Measurements from ENCODE around the gene PAFAH1B2.
A peak's percentile ranks its signal among the peaks of the same experiment; 100 is the strongest.
"Not testable (repeated sequence)": the region's sequence is repeated elsewhere in the genome, so short reads cannot be mapped to it uniquely, and the experiment has no call there.

PAFAH1B2 gene

DNA sequence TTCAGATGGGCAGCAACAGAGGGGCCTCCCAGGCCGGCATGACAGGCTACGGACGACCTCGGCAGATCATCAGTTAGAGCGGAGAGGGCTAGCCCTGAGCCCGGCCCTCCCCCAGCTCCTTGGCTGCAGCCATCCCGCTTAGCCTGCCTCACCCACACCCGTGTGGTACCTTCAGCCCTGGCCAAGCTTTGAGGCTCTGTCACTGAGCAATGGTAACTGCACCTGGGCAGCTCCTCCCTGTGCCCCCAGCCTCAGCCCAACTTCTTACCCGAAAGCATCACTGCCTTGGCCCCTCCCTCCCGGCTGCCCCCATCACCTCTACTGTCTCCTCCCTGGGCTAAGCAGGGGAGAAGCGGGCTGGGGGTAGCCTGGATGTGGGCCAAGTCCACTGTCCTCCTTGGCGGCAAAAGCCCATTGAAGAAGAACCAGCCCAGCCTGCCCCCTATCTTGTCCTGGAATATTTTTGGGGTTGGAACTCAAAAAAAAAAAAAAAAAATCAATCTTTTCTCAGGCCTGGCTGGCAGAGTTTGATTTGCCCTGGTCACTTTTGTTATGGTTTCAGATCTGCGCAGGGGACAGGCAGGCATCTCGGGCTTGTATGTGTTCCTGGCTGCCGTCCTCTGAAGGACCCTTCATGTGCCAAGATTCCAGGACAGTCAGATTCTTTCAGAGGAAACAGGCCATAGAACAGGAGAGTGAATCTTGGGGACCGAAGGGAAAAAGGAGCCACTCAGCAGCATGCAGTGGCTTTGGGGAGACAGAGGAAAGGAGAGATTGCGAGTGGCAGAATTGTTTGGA lies 60.4 kb downstream of the PAFAH1B2 start:
- Mint-ChIP-seq H3K4me3 (no peak overlapping the region), H3K27me3 (ENCODE audit: low read depth) (no peaks in the 10 kb centered on the region), H3K36me3 (ENCODE audit: low read depth) (peaks cover 21% of the 10 kb centered on the region), H3K4me1 (ENCODE audit: low read depth) (no peaks in the 10 kb centered on the region), H3K27ac (no peak overlapping the region), H3K9me3 (no peaks in the 10 kb centered on the region)
- no peak for DNase-seq (ENCODE audit: low spot score)

DNA sequence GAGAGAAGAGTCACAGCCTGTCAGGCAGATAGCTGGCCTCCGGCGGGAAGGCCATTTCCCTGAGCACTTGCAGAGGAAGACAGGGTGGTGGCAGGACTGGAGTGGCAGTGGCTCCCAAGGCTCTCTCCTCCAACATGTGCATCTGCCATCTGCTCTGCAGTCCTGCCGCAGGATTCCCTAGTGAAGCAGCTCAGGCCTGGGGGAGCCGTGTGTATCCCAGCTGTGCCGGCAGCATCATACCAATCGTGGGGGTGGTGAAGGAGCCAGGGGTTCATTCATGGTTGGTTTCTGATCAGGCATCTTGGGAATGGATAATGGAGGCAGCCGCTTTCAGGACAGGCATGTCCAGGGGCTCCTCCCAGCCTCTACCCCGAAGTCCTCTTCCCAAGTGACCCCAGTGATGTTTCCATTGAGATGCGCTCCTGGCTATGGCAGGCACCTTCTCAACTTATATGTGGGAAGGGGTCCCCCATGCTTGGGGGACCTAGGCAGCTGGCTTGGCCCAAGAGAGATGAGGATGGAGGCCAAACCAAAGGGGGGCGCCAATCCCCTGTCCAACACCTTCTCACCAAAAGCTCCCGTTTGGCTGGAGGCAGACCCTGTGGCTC lies 61.2 kb downstream of the PAFAH1B2 start:
- H3K4me3 Mint-ChIP-seq = no peak overlapping the region
- no peak for DNase-seq (ENCODE audit: low spot score)
- H3K27me3 Mint-ChIP-seq (ENCODE audit: low read depth) = no peaks in the 10 kb centered on the region
- no peaks in the 10 kb centered on the region for H3K4me1 Mint-ChIP-seq (ENCODE audit: low read depth)
- peaks cover 25% of the 10 kb centered on the region for H3K36me3 Mint-ChIP-seq (ENCODE audit: low read depth)
- no peaks in the 10 kb centered on the region for H3K9me3 Mint-ChIP-seq
- no peak overlapping the region for H3K27ac Mint-ChIP-seq

DNA sequence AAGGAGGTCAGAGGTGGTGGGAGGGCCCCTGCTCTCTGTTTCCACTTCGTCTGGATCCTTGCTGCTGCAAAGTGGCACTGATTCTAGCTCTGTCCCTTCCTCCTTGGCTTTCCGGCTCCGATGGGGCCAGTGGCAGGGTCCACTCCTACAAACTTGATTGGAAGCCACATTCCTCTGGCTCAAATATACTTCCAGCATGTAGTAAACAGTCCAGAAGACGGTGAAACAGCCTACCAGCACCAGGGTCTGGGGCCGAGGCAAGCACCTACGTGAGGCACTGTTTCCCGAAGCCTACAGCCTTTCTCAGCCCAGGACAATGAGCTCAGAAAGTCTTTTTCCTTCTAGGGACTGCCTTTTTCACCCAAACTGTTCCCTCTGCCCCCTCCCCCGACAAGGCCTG lies 62.0 kb downstream of the PAFAH1B2 start:
- H3K27ac Mint-ChIP-seq; H3K9me3 Mint-ChIP-seq; H3K4me1 Mint-ChIP-seq (ENCODE audit: low read depth); H3K27me3 Mint-ChIP-seq (ENCODE audit: low read depth); H3K4me3 Mint-ChIP-seq; DNase-seq (ENCODE audit: low spot score): not testable (repeated sequence)
- peaks cover 30% of the 10 kb centered on the region for H3K36me3 Mint-ChIP-seq (ENCODE audit: low read depth)

DNA sequence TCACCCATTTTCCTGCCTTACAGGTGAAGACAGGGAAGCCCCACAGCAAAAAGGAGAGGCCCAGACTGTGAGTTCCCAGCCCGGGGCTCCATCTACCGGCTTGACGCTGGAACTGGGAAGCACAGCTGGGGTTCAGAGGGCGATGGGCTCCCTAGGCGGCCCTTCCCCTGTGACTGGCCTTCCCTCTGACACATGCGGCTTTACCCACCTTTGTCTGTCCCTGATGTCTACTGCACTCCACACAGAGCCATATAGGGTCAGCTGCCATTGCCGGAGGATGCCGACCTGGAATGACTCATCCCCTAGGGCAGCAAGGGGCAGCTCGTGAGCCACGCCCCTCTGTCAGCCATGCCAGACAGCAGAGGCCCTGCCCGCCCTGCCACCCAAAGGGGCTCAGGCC lies 62.8 kb downstream of the PAFAH1B2 start:
- not testable (repeated sequence) for H3K9me3 Mint-ChIP-seq; H3K4me1 Mint-ChIP-seq (ENCODE audit: low read depth); H3K27ac Mint-ChIP-seq; H3K4me3 Mint-ChIP-seq; DNase-seq (ENCODE audit: low spot score); H3K27me3 Mint-ChIP-seq (ENCODE audit: low read depth)
- peaks cover 35% of the 10 kb centered on the region for H3K36me3 Mint-ChIP-seq (ENCODE audit: low read depth)

DNA sequence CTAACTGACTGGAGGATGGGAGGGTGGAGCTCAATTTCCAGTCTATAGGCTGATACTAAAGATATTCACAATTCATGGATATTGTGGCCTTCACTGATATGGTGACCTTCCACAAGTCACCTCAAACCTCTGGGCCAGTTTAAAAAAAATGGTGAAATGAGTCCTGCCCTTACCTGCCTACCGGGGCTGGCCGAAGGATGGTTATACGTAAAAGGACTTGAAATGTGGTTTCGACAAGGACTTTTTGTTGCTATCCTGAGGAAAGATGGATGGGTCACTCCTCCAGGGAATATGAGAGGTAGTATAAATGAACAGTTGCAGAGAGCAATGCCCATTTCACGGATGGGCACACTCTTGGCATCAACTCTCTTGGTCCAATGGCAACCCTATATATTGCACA lies 63.4 kb downstream of the PAFAH1B2 start:
- not testable (repeated sequence) for H3K4me1 Mint-ChIP-seq (ENCODE audit: low read depth); H3K4me3 Mint-ChIP-seq; H3K27me3 Mint-ChIP-seq (ENCODE audit: low read depth); DNase-seq (ENCODE audit: low spot score); H3K9me3 Mint-ChIP-seq; H3K27ac Mint-ChIP-seq
- H3K36me3 Mint-ChIP-seq (ENCODE audit: low read depth) = peaks cover 38% of the 10 kb centered on the region

DNA sequence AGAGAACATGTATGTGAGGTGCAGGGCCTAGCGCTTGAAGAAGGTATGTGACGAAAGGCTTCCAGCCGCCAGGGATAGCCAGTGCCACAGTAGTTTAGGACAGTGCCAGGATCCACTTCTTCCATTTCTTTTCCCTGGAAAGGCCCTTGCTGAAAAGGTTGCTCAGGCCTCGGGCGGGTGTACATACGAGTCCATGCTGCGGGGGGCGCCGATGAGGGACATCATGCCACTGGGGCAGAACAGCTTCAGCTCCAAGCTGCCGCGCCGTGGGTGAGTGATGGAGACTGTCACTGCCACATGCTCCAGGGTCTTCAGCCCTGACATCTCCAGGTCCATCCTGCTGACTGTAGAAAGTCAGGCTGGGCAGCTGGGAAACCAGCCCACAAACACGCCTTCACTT lies 64.6 kb downstream of the PAFAH1B2 start:
- not testable (repeated sequence) for H3K4me1 Mint-ChIP-seq (ENCODE audit: low read depth); H3K9me3 Mint-ChIP-seq; H3K27me3 Mint-ChIP-seq (ENCODE audit: low read depth); DNase-seq (ENCODE audit: low spot score); H3K27ac Mint-ChIP-seq; H3K4me3 Mint-ChIP-seq
- peaks cover 42% of the 10 kb centered on the region for H3K36me3 Mint-ChIP-seq (ENCODE audit: low read depth)

DNA sequence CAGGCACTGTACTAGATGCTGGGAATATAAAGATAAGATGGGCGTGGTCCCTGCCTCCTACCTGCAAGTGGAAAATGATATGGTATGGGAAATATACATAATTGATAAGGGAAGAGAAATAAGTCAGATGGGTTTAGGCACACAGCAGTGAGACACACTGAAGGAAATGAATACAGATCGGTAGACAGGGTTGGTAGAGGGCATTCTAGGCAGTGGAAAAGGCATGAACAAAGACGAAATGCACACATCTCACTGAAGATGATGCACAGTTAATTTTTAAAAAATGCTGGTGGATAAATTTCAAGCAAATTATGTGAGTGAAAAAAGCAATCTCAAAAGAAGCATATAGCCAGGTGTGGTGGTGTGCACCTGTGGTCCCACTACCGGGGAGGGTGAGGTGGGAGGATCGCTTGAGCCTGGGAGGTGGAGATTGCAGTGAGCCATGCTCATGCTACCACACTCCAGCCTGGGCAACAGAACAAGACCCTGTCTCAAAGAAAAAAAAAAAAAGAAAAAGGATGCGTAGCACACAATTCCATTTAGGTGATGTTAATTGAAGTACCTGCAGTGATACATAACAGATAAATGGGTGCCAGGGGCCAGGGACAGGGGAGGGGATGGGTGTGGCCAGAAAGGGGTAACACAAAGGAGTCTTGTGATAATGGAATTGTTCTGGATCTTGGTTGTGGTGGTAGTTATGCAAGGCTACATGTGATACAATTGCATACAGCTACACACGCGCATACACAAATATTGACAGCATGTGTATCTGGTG lies 65.5 kb downstream of the PAFAH1B2 start:
- not testable (repeated sequence) for H3K27me3 Mint-ChIP-seq (ENCODE audit: low read depth); H3K9me3 Mint-ChIP-seq; H3K27ac Mint-ChIP-seq; H3K4me1 Mint-ChIP-seq (ENCODE audit: low read depth); H3K4me3 Mint-ChIP-seq; DNase-seq (ENCODE audit: low spot score)
- peaks cover 43% of the 10 kb centered on the region for H3K36me3 Mint-ChIP-seq (ENCODE audit: low read depth)

DNA sequence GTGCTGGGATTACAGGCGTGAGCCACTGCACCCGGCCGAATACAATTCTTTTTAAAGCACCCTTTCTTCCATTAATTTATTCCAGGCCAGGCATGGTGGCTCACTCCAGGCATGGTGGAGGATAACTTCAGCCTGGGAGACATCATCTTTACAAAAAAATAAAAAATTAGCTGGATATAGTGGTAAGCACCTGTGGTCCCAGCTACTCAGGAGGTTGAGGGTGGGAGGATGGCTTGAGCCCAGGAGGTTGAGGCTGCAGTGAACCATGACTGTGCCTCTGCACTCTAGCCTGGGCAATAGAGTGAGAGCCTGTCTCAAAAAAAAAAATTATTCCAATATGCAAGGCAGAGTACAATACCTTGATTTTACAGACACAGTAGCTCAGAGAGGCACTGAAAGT lies 66.5 kb downstream of the PAFAH1B2 start:
- Mint-ChIP-seq H3K9me3 (no peaks in the 10 kb centered on the region), H3K27me3 (ENCODE audit: low read depth) (no peaks in the 10 kb centered on the region), H3K36me3 (ENCODE audit: low read depth) (peaks cover 37% of the 10 kb centered on the region), H3K4me1 (ENCODE audit: low read depth) (no peaks in the 10 kb centered on the region), H3K4me3 (no peak overlapping the region), H3K27ac (no peak overlapping the region)
- DNase-seq (ENCODE audit: low spot score) = no peak

DNA sequence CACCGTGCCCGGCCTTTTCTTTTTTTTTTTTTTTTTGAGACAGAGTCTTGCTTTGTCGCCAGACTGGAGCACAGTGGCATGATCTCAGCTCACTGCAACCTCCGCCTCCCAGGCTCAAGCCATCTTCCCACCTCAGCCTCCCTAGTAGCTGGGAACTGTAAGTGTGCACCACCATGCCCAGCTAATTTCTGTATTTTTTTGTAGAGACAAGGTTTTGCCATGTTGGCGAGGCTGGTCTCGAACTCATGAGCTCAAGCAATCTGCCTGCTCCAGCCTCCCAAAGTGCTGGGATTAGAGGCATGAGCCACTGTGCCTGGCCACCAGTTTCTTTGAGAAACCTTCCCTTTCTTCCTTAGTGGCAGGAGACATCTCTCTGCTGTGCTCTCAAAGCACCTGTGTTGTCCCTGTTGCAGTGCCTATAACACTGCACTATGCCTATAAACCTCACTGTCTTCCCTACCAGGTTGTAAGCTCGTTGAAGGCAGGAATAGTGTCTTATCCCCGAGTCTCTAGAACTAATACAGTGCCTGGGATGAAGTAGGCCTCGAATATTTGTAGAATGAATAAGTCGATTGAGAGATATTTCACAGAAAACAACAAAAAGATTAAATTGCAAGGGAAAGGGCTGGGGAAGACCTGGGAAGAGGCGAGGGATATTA lies 68.7 kb downstream of the PAFAH1B2 start:
- Mint-ChIP-seq H3K36me3 (ENCODE audit: low read depth) (peaks cover 50% of the 10 kb centered on the region), H3K27ac (no peak overlapping the region), H3K27me3 (ENCODE audit: low read depth) (no peaks in the 10 kb centered on the region), H3K4me3 (no peak overlapping the region), H3K4me1 (ENCODE audit: low read depth) (no peaks in the 10 kb centered on the region), H3K9me3 (no peaks in the 10 kb centered on the region)
- no peak for DNase-seq (ENCODE audit: low spot score)

DNA sequence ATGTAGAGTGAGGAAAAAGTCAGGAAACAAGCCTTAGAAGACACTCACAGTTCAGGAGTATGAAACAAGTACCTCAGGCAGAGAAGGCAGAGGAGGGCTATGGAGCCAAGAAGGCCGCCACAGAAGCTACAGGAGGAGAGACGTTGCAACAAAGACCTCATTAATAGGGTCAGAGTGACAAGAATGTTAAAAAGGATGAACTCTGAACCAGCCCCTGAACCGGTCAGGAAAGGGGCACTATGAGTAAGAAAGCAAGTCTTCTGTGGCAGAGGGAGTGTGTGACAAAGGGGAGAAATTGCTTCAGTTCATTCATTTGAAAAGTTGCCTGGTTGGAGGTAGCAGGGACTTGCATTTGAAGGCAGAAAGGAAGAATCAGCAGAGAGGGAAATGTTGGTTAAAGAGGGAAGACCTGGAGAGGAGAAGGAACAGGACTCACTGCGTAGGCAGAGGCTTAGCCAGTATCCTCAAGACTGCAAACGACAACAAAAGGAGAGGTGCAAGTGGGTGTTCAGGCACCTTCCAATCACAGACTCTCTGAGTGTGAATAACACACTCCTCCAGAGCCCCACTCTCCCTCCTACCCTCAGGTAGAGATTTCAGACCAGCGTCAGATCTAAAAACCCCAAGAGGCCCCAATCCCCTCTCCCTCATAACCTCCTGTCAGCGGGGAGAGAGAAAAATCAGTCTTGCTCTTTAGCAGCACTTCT lies 70.5 kb downstream of the PAFAH1B2 start:
- H3K9me3 Mint-ChIP-seq = no peaks in the 10 kb centered on the region
- no peak overlapping the region for H3K27ac Mint-ChIP-seq
- no peak for DNase-seq (ENCODE audit: low spot score)
- H3K4me1 Mint-ChIP-seq (ENCODE audit: low read depth) = no peaks in the 10 kb centered on the region
- no peaks in the 10 kb centered on the region for H3K27me3 Mint-ChIP-seq (ENCODE audit: low read depth)
- peaks cover 62% of the 10 kb centered on the region for H3K36me3 Mint-ChIP-seq (ENCODE audit: low read depth)
- H3K4me3 Mint-ChIP-seq = no peak overlapping the region

DNA sequence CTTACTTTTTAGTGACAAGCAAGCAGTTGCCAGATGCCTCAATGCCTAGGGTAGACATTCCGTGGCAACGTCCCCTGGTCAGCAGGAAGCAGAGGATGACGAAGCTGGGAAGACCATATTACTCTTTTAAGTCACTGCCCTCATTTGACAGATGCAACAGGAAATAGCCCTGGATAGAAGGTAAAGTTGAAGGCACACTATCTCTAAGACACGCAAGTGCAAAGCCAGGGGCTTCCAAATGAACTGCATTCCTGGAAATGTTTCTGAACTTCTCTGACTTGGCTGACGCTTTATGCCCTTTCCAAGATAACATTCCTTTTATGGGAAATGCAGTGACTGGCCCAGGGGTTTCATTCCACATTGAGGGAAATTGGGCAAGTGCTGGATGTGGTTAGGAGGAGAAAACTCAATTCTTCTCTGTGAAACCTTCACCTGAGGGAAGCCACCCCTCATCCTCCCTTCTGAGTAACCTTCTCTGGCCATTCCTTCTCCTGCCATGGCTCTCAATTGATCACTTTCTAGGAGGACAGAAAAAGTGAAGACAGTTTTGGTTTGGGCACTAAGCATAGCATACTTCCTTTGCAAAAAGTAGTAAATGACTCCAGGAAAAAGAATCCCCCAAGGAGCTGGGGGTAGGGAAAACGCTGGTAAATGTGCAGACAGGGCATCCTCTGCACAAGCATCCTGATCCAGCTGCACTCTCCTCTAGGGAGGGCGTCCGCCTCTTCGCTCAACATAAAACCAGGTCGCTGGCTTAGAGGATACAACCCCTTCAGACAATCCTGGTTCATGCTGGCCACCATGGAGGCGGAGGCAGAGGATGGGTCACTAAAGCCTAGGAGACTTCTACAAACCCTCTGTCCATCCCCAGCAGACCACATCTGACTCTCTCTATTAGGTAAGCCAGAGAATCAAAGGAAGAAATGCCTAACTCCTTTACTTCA lies 73.3 kb downstream of the PAFAH1B2 start:
- H3K4me1 Mint-ChIP-seq (ENCODE audit: low read depth) = no peaks in the 10 kb centered on the region
- DNase-seq (ENCODE audit: low spot score) = no peak
- peaks cover 62% of the 10 kb centered on the region for H3K36me3 Mint-ChIP-seq (ENCODE audit: low read depth)
- H3K27ac Mint-ChIP-seq = no peak overlapping the region
- H3K9me3 Mint-ChIP-seq = no peaks in the 10 kb centered on the region
- H3K27me3 Mint-ChIP-seq (ENCODE audit: low read depth) = no peaks in the 10 kb centered on the region
- H3K4me3 Mint-ChIP-seq = no peak overlapping the region

DNA sequence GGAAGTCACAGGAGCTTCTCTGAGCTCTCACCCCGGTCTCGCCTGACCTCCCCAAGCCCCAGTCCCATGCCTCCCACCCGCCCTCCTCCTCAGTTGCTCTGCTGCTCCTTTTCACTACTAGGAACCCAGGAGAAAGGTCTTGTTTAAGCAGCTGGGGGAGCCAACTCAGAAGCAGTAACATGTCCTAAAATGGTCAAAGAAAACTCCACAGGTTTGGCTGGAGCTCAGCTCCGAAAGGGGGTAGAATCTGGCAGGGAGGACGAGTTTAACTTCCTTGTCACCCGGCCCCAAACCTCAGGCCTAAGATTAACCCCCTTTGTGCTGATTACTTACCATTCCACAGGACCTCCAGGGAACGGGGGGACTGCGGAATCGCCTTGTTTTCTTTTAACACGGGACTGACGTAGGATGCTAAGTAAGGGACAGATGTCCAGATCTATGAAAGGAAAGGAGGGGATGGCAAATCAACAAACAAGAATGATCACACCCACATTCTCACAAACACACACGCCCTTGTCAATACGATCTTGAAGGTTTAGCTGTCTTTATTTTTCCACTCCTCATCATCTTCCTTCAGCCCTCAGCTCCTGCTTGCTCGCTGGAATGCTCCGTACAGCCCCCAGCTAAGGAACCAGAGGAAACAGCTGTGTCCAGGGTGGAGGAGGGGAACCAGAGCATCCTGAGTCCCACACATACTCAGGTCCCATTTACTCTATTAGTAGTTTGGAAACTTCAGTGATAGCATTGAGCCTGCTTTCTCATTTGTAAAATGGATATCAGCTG lies 74.2 kb downstream of the PAFAH1B2 start:
- Mint-ChIP-seq H3K27ac (peak overlapping the region; percentile 37), H3K36me3 (ENCODE audit: low read depth) (peaks cover 61% of the 10 kb centered on the region), H3K27me3 (ENCODE audit: low read depth) (no peaks in the 10 kb centered on the region), H3K4me3 (no peak overlapping the region), H3K9me3 (no peaks in the 10 kb centered on the region), H3K4me1 (ENCODE audit: low read depth) (no peaks in the 10 kb centered on the region)
- DNase-seq (ENCODE audit: low spot score) = no peak
